DND-41 (cell line): ENCODE data around the gene FJX1.

Experiments
- ATAC-seq: fragments of 200-7000 bp; cut with Tn5 transposase; 3 replicates; pipeline ENCODE4 v1.9.1; 2021; ENCODE audit warnings: low read depth; ENCODE audit not compliant: insufficient read depth
- DNase-seq: peaks from one replicate; pipeline ENCODE4 v3.0.0-alpha.2; 2020
- H2AFZ ChIP-seq: 2 replicates; pipeline ENCODE4 v1.6.0; 2012; ENCODE audit warnings: low read depth, low read length
- H3K27ac ChIP-seq: 2 replicates; pipeline ENCODE4 v1.5.1; 2012; ENCODE audit warnings: low read length, inconsistent platforms
- H3K27me3 ChIP-seq: fragments of 200-600 bp; sonication (generic); 2 replicates; pipeline ENCODE4 v1.6.0; 2012; ENCODE audit warnings: low read length, mild to moderate bottlenecking, inconsistent platforms; ENCODE audit not compliant: insufficient read depth, poor library complexity
- H3K36me3 ChIP-seq: 2 replicates; pipeline ENCODE4 v1.5.1; 2012; ENCODE audit warnings: low read length, inconsistent platforms; ENCODE audit not compliant: insufficient read depth
- H3K4me1 ChIP-seq: 2 replicates; pipeline ENCODE4 v1.5.1; 2012; ENCODE audit warnings: mild to moderate bottlenecking, low read length; ENCODE audit not compliant: insufficient read depth
- H3K4me2 ChIP-seq: 2 replicates; pipeline ENCODE4 v1.6.0; 2012; ENCODE audit warnings: mild to moderate bottlenecking, moderate library complexity, low read length, inconsistent platforms; ENCODE audit not compliant: insufficient read depth
- H3K4me3 ChIP-seq, 2 experiments: fragments of 200-600 bp in 1 of 2; shearing (Covaris generic) in 1 of 2; 2 replicates each; pipeline ENCODE4 v1.5.1; 2012 to 2016; ENCODE audit warnings: inconsistent platforms in 2 of 2, low read length in 2 of 2, mild to moderate bottlenecking in 2 of 2, low read depth in 1 of 2, moderate library complexity in 1 of 2
- H3K79me2 ChIP-seq: 2 replicates; pipeline ENCODE4 v1.6.0; 2012; ENCODE audit warnings: low read length, inconsistent platforms; ENCODE audit not compliant: insufficient read depth
- H3K9ac ChIP-seq: 2 replicates; pipeline ENCODE4 v1.6.0; 2012; ENCODE audit warnings: low read depth, mild to moderate bottlenecking, inconsistent platforms, low read length, moderate library complexity
- H3K9me3 ChIP-seq: 2 replicates; pipeline ENCODE4 v1.5.1; 2012; ENCODE audit warnings: low read length, moderate library complexity, mild to moderate bottlenecking, inconsistent platforms; ENCODE audit not compliant: insufficient read depth, severe bottlenecking
- H4K20me1 ChIP-seq: 2 replicates; pipeline ENCODE4 v1.6.0; 2012; ENCODE audit warnings: low read length; ENCODE audit not compliant: insufficient read depth
- CTCF ChIP-seq: IDR thresholded peaks from 2 replicates; pipeline ENCODE4 v1.5.1; 2012; ENCODE audit warnings: borderline replicate concordance, low read length, moderate library complexity, mild to moderate bottlenecking; ENCODE audit not compliant: poor library complexity, severe bottlenecking; ENCODE audit errors: extremely low read depth
- EZH2 ChIP-seq: IDR thresholded peaks from 3 replicates; pipeline ENCODE4 v1.6.1; 2012; ENCODE audit warnings: borderline replicate concordance, low read depth, mild to moderate bottlenecking, moderate library complexity, low read length, inconsistent platforms; ENCODE audit not compliant: severe bottlenecking

Gene FJX1, protein sequence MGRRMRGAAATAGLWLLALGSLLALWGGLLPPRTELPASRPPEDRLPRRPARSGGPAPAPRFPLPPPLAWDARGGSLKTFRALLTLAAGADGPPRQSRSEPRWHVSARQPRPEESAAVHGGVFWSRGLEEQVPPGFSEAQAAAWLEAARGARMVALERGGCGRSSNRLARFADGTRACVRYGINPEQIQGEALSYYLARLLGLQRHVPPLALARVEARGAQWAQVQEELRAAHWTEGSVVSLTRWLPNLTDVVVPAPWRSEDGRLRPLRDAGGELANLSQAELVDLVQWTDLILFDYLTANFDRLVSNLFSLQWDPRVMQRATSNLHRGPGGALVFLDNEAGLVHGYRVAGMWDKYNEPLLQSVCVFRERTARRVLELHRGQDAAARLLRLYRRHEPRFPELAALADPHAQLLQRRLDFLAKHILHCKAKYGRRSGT

GRCh38 chr11:35617687-35618496 lies at the start of gene FJX1:
Gene FJX1 (plus strand): TSS chr11:35618460. CDS start chr11:35618637, 177 bp downstream.
- H3K9ac ChIP-seq: no peak within 1 kb of the TSS
- no peak for DNase-seq
- H3K27me3 ChIP-seq: peaks cover 4% of the 10 kb centered on the region
- H3K4me2 ChIP-seq: no peak within 1 kb of the TSS
- H3K79me2 ChIP-seq: no peaks in the 10 kb centered on the region
- H3K4me3 ChIP-seq: no peak within 1 kb of the TSS
- no peak for ATAC-seq
- H2AFZ ChIP-seq: no peak within 1 kb of the TSS
- no peak within 1 kb of the TSS for H3K27ac ChIP-seq
- no peak for TF ChIP-seq EZH2
- TF ChIP-seq CTCF: no peak
- H3K36me3 ChIP-seq: no peaks in the 10 kb centered on the region
- no peaks in the 10 kb centered on the region for H3K9me3 ChIP-seq
- no peaks in the 10 kb centered on the region for H4K20me1 ChIP-seq
- H3K4me1 ChIP-seq: no peaks in the 10 kb centered on the region

DNA sequence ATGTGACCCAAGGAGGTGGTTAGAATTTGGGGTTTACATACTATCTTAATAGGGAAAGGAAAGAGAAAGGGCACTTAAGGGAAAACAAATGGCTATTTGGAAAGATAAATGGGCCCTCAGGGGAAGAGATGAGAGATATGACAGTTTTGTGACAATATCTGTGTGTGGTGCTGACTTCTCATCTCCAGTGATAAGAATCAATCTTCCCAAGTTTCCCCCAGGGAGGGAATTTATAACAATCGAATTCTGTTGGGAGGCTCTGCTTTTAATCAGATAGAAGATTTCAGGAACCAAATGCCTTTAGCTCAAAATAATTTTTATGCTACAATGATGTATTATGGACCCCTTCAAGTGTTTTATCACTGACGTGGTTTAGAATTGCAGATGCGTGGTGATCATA lies 46.6 kb upstream of the FJX1 start:
- H3K27me3 ChIP-seq: no peaks in the 10 kb centered on the region
- no peak overlapping the region for H3K4me3 ChIP-seq
- no peak for TF ChIP-seq CTCF
- no peak for TF ChIP-seq EZH2
- H3K79me2 ChIP-seq: no peaks in the 10 kb centered on the region
- no peak for DNase-seq
- no peaks in the 10 kb centered on the region for H3K4me1 ChIP-seq
- H3K36me3 ChIP-seq: no peaks in the 10 kb centered on the region
- no peak for ATAC-seq
- H3K9ac ChIP-seq: no peak overlapping the region
- H3K27ac ChIP-seq: no peak overlapping the region
- H3K4me2 ChIP-seq: no peak overlapping the region
- no peaks in the 10 kb centered on the region for H3K9me3 ChIP-seq
- no peaks in the 10 kb centered on the region for H4K20me1 ChIP-seq
- H2AFZ ChIP-seq: no peak overlapping the region

GRCh38 chr11:35579557-35580396 lies 38.5 kb upstream of the FJX1 start:
- Histone ChIP-seq H3K9me3 (no peaks in the 10 kb centered on the region), H3K79me2 (no peaks in the 10 kb centered on the region), H3K27ac (no peak overlapping the region), H2AFZ (no peak overlapping the region), H3K4me3 (no peak overlapping the region), H3K4me1 (no peaks in the 10 kb centered on the region), H3K27me3 (no peaks in the 10 kb centered on the region), H3K36me3 (no peaks in the 10 kb centered on the region), H4K20me1 (no peaks in the 10 kb centered on the region), H3K9ac (no peak overlapping the region), H3K4me2 (no peak overlapping the region)
- TF ChIP-seq EZH2: no peak
- no peak for TF ChIP-seq CTCF
- DNase-seq (no peak), ATAC-seq (no peak)
